NCI-H1048 (cell line): ENCODE measurements around the gene KASH5.

Source experiments
- DNase-seq: peaks from one replicate; lab custom pipeline; 2025; lab: John Stamatoyannopoulos, UW

Gene KASH5, protein sequence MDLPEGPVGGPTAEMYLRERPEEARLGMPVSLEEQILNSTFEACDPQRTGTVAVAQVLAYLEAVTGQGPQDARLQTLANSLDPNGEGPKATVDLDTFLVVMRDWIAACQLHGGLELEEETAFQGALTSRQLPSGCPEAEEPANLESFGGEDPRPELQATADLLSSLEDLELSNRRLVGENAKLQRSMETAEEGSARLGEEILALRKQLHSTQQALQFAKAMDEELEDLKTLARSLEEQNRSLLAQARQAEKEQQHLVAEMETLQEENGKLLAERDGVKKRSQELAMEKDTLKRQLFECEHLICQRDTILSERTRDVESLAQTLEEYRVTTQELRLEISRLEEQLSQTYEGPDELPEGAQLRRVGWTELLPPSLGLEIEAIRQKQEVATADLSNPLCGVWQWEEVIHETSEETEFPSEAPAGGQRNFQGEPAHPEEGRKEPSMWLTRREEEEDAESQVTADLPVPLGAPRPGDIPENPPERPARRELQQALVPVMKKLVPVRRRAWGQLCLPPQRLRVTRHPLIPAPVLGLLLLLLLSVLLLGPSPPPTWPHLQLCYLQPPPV

DNA sequence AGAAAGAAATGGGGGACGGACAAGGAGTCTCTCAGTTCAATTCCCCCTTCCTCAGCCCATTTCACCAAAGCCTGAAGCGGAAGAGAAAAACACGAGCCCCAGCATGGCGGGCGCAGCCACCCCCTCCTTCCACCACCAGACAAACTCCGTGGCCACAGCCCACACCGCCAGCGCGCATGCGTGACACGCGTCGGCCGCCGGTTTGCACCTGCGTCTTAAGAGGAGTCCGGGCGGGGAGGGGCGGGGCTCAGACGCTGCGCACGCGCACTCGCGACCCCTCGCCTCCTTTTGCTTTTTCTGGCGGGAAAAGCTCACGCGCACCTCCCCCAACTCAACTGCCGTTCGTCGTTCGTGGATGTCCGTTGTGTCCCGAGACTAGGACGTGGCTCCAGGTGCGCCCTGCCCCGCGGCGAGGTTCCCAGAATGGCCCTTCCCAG, at the start of gene KASH5:
TSS of gene KASH5 (plus strand) at position 314 of the 437 bp plus-strand sequence. CDS start 2,635 bp downstream, outside the sequence.
- no peak for DNase-seq

DNA sequence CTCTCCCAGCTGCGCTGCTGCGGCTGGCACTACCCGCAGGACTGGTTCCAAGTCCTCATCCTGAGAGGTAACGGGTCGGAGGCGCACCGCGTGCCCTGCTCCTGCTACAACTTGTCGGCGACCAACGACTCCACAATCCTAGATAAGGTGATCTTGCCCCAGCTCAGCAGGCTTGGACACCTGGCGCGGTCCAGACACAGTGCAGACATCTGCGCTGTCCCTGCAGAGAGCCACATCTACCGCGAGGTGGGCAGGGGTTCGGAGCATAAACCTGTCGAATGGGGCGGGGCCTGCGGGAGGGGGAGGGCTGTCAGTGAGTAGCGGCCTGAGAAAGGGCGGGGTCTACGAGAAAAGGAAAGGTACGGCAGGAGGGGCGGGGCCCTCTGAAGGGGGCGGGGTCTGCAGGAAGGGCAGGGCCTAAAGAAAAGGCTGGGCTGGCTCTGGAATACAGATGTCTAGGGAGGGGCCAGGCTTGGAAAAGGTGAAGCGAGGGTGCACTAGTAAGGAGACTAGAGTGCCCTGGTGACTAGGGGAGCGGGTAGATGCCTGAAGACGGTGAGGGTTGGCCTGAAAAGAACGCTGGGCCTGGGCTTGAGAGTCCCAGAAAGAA, 49.3 kb upstream of the KASH5 start:
- peak; percentile 85 for DNase-seq

DNA sequence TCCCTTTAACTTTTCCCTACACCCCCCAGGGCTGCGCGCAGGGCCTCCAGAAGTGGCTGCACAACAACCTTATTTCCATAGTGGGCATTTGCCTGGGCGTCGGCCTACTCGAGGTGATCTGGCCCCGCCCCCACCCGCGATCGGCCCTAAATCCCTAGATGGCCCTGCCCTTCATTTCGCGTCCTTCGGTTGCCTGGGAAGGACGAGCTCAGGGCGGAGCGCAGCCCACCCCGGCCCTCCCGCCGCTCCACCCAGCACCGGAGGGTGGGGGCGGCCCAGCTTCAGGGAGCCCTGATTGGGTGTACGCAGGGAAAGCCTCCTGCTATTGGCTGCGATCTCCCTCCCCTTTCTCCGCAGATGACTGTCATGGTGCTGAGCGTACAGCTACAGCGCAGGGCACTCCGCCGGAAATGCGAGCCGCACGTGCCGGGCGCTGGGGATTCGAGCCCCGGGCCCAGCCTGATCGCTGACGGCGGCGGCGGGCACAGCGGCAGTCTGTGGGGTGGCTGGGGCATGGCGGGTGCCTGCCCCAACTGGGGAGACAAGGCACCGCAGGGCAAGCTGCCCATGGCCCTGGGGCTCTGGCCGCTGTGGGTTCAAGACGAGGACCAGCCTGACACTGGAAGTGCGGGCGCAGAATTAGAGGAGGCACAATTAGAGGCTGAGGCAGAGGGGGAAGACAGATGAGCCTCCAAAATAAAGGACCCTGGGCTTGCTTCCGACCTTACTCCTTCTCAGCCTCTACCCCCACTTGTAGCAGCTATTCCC, 48.6 kb upstream of the KASH5 start:
- peak; percentile 90 for DNase-seq

DNA sequence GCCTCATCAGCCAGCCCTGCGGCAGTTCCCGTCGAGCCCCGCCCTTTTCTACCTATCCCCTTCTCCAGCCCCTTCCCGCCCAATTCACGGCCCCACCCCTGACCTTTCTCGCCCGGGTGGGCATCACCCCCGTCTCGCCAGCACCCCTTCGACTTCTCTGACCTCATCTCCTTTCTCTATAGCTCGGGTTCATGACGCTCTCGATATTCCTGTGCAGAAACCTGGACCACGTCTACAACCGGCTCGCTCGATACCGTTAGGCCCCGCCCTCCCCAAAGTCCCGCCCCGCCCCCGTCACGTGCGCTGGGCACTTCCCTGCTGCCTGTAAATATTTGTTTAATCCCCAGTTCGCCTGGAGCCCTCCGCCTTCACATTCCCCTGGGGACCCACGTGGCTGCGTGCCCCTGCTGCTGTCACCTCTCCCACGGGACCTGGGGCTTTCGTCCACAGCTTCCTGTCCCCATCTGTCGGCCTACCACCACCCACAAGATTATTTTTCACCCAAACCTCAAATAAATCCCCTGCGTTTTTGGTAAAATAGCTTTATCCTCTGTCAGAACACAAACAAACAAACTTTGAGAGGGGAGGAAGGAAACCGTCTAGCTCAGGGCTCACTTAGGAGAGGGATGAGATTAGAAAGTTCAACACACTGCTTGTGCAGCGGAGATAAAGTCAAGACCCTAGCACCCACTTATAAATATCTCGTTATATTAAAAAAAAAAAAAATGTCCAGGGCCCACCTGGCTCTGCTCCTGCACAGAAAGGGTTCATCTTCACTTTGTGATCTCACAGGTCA, 47.8 kb upstream of the KASH5 start:
- peak; percentile 25 for DNase-seq

DNA sequence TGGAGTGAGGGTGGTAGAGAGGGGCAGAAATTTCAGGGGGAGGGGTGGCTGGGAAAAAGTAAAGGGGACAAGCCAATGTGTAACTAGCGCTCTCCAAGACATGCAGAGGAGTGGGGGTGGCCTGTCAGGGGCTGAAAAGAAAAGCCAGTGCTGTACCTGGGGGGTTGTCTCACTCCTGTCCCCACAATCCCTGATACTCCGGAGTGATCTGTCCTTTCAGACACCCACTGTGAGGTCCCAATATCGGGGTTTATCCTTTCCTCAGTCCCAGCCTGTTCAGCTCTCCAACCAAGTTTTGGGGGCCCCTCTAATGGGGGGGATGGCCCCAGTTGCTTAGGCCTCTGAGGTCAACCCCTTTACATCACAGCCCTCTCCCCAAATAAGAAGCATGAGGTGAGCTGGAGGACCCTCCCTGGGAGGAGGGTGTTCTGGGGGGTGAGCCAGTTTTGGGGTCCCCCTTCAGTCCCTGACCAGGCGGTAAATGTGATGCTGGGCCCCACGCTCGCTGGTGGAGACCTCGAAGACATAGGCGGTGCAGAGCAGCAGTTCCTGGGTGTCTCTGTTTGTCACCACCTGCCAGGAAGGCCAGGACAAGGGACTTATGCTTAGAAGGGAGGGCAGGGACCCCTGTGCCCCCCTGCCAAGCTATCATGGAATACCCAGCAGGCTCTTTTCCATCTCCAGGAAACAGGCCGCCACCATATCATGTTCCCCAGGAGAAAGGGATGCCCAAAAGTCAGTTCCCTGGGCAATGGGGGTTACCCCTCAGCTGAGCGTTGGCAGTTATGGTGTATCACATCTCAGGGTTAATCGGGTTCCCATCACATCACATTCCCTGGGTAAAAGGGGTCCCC, 47.0 kb upstream of the KASH5 start:
- no peak for DNase-seq

DNA sequence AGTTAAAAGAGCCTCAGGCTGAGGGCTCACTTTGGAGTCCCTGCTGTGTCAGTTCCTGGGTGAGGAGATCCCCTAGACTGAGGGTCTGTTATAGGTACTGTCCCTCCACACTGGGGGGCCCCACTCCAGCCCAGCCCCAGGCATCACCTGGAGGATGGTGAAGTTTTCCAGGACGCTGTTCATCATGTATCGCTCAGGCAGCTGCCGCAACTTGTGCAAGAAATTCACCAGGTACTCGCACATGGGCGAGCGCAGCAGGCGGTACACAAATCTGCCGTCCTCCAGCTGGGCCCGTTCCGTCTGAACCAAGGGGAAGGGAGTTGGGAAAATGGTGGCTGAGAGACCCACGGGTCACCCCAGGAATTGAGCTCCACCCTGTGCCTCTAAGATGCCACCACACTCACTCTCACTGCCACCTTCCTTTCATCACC, 45.7 kb upstream of the KASH5 start:
- DNase-seq, result no peak

DNA sequence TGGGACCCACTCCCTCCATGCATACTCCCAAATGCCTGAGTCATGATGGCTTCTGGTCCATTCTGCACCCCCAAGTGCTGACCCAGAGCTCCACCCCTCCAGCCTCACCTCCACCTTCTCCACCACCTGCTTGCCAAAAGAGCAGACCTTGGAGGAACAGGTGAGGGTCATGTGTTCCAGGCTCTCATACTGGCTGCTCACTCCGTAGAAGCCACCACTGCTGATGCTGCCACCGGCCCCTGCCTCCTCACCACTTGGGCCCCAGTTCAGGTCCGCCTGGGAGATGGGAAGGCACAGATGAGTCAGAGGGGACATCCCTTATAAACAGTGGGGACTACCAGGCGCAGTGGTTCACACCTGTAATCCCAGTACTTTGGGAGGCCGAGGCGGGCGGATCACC, 44.9 kb upstream of the KASH5 start:
- DNase-seq, result no peak

DNA sequence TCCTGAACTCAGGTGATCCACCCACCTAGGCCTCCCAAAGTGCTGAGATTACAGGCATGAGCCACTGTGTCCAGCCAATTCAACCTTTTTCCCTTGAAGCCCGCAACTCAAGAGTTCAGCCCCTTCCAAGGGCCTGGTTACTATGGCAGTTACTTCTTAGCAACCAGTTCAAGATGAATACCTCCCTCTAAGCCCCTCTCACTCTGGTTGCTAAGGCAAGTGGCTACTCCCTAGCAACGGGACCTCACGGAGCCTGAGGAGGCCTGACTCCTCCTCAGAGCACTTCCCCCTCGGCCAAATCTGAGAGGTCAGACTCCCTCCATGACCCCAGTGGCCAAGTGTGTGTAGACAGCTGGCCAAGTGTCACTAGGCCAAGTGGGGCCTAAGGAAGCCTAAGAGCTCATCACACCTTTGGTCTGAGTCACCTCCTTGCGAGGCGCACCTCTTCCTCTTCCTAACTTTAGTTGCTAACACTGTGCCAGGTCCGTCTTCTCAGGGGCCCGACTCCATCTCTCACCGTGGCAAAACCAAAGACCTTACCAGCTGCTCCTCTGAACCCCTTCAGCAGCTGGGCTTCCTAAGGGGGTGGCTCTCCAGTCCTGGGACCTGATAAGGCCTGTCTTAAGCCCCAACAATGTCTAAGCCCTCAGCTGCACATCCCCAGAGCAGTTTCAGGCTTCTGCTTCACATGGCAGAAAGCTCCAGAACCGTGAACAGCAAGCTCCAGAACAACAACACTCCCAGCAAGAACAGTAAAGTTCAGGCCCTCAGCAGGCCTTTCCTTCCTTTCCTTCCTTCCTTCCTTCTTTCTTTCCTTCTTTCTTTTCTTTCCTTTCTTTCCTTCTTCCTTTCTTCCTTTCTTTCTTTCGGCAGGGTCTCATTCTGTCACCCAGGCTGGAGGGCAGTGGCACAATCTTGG, 43.3 kb upstream of the KASH5 start:
- no peak for DNase-seq

DNA sequence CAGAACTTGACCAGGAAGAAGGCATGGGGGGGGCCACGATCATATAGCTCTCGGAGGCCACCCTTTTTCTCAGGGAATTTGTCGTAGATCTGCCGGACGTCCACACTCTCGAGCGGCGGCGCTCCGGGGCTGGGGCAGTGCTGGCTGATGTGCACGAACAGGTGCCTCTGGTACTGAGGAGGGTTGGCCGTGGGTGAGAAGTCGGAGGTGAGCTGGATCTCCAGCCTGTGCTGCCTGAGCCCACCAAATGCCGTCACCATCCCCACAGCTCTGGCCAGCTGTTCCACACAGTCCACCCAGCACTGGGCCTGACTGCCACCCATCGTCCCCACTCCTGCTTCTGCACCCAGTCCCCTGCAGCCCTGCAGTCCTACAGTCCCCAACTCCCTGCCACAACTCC, 40.9 kb upstream of the KASH5 start:
- no peak for DNase-seq

DNA sequence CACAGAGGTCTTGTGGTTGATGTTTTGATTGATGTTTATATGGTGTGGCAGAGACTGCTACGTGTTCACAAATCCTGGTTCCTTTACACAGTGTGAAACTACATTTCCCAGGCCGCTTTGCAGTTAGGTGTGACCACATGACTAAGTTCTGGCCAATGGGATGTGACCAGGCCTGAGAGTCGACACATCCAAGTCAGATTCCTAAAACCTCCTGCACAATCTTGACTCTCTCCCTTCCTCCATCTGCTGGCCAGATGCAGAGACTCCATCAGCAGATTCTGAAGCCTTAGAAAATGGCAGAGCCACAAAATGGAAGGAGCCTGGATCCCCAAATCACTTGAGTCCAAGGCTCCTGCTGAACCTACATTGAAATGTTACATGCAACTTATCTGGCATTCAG, 40.2 kb upstream of the KASH5 start:
- DNase-seq, result no peak

DNA sequence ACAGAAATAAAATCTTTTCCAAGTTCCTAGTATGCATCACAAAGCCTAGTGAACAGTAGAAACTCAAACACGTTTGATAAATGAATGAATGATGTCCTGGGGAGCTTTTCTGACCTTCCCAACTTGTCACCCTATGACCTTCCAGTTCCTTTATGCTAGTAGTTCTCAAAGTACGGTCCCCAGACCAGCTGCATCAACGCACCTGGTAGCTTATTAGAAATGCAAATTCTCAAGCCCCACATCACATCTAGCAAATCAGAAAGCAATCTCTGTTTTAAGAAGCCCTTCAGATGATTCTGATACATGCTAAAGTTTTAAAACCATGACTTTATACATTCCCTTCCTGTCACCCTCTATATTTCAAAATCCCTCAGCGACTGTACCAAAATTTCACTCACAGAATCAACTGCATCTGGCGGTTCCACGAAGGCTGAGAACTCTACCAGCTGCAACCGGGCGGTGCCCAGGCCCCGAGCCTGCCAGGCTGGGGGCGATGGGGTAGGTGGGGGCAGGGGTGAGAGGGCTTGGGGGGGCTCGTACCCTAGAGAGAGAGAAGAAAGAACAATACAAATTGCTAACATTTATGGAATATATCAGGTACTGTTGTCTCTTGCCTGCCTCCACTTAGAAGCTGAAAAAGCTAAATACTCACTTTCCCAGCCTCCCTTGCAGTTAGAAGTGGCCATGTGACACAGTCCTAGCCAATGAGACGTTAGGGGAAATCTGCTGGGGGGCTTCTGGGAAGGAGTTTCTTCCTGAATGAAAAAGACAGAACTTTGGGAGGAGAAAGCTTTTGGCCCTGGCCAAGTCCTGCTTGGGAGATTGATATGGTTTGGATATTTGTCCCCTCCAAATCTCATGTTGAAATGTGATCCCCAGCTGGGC, 39.5 kb upstream of the KASH5 start:
- DNase-seq, result no peak

DNA sequence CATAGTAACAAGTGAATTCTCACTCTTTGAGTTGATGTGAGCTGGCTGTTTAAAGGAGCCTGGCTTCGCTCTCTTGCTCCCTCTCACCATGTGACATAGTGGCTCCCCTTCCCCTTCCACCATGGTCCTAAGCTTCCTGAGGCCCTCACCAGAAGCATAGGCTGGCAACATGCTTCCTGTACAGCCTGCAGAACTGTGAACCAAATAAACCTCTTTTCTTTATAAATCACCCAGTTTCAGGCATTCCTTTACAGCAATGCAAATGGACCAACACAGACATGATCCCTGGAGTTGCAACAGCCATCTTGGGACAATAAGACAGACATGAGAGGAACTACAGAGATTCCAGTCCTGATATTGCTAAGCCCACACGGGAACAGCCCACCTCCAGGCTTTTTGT, 38.5 kb upstream of the KASH5 start:
- no peak for DNase-seq

DNA sequence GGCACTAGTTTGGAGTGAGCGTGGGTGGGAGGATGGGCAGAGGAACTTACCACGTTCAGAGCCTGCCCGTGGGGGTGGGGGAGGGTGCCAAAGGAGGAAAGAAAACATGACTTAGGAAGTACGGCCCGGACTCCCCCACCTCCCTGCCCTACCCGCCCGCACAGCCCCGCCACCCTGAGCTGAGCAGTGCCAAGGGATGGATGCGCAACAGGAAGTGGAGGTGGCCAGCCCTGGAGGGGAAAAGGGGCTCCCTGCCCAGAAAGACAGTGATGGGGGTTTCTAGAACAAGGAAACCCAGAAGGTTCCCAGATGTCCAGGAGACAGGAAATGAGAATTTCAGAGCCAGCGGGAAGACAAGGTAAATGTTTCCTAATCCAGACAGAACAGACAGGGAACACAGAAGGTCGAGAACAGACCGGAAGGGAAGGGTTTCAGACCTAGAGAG, 32.1 kb upstream of the KASH5 start:
- no peak for DNase-seq

DNA sequence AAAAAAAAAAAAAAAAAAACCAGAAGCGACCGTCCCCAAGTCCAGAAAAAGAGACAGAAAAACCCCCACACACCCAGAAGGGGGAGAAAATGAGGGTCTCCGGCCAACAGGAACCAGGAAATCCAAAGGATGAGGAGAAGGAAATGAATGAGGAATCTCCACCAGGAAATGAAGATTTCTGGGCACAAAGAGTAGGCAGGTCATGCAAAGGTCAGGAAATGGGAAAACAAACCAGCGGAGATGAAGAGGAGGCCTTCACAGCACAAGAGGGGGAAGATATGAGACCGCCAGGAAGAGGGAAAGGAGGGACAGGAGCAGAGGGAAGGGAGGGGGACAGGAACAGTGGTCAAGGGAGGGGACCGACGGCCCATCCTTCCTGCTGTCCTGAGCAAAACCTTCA, 31.7 kb upstream of the KASH5 start:
- no peak for DNase-seq

DNA sequence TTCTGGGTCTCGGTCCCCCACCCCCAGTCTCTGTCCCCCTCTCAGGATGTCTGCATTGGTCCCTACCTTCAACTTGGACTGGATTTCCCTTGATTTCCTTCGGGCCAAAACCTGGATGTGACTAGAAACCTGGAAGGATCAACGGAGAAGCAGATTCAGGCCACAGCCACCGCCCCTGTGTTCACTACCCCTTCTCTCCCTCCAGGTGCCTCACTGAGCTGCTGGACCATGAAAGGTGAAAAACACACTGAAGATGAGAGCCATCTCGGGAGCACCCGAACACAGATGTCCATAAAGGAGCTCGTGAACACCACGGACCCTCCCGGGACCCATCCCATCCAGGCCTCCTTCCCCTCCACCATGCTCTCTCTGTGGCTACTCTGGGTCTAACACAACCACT, 30.9 kb upstream of the KASH5 start:
- DNase-seq, result no peak

DNA sequence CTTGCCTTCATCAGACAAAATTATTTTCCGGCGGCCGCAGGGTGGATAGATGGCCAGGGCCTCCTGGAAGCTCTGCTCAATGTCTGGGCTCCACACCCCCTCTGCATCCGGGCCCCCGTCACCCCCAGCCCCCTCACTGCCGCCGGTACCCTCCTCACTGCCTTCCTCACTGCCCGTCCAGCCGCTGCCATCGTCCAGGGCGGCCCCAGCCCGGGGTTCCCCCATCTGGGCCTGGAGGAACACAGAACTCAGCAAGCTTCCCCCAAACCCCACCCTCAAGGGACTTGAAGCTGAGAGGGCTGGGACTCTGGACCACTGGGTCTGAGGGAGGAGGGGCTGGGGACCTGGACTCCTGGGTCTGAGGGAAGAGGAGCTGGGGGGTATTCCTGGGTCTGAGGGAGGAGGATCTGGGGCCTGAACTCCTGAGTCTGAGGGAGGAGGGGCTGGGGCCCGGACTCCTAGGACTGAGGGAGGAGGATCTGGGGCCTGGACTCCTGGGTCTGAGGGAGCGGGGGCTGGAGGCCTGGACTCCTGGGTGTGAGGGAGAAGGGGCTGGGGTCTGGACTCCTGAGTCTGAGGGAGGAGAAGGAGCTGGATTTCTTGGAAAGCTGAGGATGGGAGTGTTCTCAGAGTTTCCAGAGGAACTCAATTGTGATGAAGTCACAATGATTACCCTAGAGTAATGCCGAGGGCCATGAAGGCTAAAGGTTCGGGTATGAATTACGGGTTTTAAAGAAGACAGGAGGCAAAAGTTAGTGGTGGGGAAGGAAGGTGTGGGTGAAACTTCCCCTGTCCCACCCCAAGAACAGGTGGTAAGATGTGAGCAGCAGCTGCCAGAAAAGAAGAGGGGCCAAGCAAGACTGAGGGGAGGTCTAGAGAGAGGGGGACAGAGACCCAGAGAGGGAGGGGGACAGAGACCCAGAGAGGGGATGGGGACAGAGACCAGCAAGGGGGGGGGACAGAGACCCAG, 27.9 kb upstream of the KASH5 start:
- no peak for DNase-seq

DNA sequence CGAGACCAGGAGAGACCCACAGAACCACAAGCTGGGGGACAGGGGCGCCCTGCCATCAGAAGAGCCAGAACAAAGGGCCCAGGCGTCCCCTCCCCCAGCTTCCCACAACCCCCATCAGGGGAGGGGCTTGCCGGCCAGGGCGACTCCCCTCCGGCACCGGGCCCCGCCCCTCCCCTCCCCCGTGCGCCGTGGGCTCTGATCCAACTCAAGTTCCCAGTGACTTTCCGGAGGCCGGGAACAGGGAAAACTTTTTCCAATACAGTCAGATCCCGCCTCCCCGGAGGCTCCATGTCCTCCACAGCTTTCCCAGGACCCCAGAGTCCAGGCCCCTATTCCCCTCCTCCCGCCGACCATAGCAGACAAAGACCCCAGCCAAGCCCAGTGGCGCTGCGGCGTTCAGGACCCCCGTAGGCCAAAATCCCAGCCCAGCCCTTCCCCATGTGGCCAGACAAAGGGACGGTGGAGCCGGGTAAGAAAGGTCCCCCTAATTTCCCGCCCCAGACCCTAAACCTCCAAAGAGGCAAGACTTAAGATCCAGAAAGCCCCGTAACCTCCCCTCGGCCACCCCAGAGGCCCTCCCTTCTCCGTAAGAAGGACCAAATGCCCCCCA, 26.5 kb upstream of the KASH5 start:
- peak; percentile 62 for DNase-seq
